NCI-H226 (cell line): ENCODE measurements around the gene CEP72.
A peak's percentile ranks its signal among the peaks of the same experiment; 100 is the strongest.
"Not testable (repeated sequence)": the region's sequence is repeated elsewhere in the genome, so short reads cannot be mapped to it uniquely, and the experiment has no call there.

ENCODE experiments used
- DNase-seq: peaks from one replicate; pipeline ENCODE4 v3.0.0-alpha.2; 2015

CEP72 gene, protein sequence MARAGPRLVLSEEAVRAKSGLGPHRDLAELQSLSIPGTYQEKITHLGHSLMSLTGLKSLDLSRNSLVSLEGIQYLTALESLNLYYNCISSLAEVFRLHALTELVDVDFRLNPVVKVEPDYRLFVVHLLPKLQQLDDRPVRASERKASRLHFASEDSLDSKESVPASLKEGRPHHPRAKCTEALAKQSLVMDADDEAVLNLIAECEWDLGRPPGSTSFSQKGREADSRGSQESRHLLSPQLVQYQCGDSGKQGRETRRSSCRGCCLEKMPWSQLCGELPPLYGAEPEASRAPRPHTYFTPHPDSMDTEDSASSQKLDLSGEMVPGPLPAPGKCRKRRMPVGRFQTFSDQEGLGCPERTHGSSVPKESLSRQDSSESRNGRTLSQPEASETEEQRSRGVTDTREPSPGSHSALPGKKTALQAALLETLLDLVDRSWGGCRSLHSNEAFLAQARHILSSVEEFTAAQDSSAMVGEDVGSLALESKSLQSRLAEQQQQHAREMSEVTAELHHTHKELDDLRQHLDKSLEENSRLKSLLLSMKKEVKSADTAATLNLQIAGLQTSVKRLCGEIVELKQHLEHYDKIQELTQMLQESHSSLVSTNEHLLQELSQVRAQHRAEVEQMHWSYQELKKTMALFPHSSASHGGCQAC

DNA sequence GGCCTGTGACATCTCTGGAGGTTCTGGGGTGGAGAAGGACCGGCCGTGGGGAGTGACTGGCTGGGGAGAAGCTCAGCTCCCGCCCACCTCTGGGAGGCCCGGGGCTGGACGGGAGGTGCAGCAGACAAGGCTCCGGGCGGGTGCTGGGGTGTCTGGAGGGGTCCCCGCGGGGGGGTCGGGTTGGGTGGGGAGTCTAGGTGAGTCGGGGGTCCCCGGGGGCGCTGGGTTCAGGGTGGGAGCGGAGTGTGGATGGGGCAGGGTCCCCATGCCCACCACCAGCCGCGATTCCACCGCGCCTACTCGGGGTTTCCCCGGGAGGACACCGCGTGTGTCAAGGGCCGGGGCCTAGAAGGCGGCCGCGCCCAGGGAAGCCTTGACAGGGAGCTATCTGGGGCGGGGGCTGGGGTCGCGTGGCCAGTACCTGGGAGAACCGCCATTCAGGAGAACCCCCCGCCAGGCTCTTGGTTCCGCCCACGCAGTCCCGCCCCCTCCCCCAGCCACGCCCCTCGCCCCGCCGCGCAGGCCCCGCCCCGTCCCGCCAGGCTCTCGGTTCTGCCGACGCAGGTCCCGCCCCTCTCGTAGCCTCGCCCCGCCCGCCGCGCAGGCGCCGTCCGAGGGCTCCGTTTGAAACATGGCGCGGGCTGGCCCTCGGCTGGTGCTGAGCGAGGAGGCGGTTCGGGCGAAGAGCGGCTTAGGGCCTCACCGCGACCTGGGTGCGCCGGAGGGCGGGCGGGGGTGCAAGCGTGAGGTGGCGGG lies at the start of gene CEP72:
Gene CEP72 (plus strand): TSS at position 610 of the 756 bp plus-strand sequence. CDS start 22 bp downstream, at position 632.
- DNase-seq = peak; percentile 70

DNA sequence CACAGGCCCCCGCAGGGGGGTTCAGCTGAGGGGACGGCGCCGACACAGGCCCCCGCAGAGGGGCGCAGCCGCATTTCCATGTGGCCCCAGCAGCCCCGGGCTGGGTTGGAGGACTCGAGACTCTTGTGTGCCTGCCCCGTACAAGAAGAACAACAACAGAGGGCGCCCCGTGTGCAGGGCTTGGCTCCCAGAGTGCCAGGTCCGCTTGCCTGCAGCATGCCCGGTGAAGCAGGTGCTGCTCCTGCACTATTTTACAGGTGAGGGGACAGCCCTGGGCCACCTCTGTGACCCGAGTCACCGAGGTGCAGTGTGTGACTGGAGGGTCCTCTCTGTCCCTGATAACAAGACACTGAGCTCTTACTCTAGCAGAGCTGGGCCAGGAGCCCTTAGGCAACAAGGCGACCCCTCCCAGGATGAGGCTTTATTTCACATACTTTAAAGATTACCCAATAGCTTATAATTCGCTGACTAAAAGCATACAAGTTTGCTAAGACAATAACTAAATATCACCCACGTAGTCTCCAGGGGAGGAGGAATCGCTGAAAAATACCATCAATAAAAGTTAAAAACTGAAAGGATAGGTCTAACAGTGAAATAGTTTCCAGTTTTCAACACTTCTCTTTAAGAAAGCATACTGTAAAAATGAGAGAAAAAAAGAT lies 46.2 kb upstream of the CEP72 start:
- DNase-seq = no peak

DNA sequence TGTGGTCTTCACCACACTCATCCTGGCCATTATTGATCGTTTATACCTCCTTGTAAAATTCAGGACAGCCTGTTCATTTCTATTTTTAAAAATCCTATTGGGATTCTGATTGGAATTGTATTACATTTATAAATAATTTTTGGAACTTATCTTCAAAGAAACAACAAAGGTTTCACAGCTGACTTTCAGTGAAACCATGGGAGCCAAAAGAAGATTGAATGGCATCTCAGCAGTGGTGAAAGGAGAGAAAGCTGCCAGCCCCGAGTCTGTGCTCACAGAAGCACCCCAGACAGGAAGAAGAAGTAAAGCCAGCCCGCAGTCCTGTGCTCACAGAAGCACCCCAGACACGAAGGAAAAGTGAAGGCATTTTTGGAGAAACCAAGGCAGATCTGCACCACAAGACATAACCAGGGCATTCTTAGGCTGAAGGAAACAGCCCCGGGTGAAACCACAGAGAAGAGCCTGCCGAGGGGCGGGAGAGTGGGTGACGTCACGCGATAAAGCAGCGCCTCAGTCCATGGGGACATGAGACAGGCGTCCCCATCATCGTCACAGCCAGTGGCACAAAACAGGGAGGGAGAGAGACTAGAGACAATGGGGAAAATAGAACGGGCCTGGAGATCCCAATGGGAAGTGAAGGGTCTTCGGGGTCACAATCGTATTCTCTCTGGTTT lies 45.4 kb upstream of the CEP72 start:
- no peak for DNase-seq

DNA sequence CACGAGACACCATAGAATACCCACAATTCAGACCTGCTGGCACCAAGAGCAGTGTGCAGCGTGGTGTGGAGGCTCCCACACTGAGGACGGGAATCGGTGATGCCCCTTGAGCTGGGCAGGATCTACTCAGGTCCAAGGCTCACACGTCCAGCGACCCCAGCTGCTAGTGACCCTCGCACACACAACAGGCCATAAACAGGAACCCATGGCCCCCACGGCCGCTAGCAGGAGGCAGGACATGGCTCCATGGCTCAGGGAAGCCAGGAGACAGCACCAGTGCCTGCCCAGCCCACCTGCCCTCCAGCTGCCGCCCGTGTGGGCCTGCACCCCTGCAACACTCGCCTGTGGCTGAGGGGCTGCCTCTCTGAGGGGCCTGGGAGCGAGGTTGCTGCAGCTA lies 44.5 kb upstream of the CEP72 start:
- DNase-seq = no peak

DNA sequence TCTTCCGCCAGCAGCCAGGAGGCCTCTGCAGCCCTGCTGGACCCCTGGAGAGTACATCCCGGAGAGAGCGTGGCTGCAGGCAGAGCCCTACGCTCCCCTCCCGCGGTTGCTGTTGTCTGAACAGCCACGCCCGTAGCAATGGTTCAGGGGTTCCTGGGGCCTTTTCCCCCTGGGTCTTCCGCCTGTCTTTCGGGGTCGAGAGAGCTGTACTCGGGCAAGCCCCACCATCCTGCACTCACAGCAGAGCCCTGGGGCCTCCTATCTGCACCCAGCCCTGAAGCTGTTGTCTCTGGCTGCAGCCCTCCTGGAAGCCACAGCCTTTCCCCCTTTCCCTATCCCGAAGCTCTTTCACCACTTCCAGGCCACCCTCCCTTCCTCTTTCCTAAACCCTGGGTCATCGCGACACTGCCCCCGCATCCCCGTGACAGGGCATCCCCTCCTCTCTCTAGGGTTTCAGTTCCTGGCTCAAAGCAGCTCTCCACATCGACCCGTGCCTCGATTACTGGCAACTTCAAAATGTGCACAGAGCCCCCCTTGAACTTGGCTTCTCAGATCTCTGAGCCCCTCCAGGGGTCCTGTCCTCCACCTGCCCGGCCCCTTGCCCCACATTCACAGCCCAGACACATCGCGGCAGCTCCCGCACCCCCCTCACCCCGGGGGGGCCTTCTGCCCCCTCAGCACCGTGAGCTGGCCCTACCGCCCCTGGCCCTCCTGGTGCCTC lies 43.9 kb upstream of the CEP72 start:
- no peak for DNase-seq

DNA sequence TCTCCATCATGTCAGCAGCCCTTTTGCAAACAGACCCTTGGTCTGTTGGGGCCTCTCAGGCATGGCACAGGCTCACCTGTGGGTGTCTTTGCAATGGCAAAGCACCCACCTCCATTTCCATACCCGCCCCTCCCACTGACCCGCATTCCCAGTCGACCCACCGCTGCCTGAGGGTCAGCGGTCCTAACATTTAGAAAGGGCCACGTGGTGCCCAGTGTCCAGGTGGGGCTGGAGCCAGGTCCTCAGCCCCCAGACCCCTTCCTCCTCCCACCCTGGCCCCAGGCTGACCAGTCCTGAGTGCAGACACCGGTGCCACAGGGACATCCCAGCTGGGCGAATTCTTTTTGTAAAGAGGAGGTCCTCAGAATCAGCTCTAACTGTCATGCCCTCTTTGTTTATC lies 43.3 kb upstream of the CEP72 start:
- DNase-seq = no peak

DNA sequence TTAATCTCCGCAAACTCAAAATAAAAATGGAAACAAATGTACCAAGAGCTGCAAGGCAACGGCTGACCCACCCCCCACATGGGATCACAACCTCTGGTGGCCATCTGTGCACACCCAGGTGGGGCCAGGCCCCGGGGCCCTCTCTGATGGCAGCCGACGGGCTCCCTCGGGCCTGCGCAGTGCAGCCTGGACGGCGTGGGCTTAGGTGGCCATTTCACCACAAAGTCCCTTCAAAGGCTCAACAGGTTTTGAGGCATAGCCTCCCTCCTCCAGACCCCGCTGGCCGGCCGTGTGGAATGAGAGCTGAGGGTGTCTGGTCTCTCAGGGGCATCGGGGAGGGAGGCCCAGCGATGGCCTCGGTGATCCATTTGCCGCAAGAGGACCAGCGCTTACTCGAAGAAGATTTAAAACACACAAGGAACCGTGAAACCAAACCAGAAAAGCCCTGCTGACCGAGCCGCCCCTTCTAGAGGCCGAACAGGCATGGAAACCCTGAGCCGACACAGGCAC lies 42.7 kb upstream of the CEP72 start:
- DNase-seq = no peak

DNA sequence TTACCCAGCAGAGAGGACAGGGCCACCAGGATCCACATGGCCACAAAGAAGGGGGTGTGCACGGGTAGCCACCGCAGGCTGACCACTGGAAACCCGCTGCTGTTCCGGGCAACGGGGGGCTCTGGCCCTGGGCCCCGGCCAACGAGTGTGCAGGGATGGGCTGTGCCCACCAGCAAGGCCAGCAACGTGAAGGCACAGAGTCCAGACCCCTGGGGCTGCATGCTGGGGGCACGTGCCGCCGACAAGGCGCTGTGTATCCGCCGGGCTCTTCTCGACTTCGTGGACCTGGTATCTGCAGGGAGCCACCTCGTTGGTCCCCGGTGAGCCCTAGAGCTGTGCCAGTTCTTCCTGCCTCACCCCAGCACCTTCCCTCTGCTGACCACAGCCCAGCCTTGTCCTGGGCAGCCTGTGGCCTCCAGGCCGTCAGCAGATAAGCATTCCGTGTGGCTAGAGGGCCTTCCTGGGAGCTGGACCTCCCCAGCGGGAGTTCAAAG lies 42.2 kb upstream of the CEP72 start:
- no peak for DNase-seq

DNA sequence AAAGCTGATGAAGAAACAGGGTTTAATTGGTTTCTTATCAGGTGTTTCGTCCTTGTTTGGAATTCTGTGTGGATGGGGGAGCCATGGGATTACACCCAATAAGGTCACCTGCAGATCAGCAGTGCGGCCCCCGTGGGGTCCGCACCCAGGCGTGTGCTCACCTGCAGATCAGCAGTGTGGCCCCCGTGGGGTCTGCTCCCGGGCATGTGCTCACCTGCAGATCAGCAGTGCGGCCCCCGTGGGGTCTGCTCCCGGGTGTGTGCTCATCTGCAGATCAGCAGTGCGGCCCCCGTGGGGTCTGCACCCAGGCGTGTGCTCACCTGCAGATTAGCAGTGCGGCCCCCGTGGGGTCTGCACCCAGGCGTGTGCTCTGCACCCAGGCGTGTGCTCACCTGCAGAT lies 41.7 kb upstream of the CEP72 start:
- no peak for DNase-seq

DNA sequence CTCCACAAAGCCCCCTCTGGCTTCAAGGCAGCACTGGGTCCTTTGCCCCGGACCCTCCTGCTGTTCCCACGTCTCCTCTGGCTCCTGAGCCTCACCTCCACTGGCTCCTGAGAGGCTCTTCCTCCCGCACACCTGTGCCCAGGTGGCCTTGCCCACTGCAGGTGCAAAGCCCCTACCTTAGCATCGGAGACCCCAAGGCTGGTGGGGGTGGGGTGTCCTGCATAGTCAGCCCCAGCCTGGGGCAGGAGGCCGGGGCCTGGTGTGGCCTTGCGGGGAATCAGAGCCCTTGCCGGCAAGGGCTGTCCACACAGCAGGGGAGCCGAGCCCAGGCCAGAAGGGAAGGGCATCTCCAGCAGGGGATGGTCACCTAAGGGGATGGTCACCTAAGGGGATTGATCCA lies 41.3 kb upstream of the CEP72 start:
- DNase-seq = no peak

DNA sequence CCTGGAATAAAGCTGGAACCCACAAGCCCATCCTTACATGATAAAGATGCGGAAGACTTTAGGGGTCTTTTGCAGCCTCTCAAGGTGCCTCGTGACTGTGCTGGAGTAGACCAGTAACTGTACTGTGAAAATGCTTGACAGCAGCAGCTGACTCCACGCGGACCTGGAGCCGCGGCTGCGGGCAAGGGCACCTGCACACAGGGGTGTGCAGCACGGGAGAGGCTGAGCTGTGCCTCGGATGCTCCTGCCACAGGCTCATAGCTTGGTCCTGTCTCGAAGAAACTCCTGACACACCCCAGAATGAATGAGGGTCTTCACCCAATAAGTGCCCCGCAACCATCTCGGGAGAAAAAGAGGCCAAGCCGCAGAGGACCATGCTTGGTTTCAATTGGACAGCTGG lies 40.3 kb upstream of the CEP72 start:
- DNase-seq = no peak

DNA sequence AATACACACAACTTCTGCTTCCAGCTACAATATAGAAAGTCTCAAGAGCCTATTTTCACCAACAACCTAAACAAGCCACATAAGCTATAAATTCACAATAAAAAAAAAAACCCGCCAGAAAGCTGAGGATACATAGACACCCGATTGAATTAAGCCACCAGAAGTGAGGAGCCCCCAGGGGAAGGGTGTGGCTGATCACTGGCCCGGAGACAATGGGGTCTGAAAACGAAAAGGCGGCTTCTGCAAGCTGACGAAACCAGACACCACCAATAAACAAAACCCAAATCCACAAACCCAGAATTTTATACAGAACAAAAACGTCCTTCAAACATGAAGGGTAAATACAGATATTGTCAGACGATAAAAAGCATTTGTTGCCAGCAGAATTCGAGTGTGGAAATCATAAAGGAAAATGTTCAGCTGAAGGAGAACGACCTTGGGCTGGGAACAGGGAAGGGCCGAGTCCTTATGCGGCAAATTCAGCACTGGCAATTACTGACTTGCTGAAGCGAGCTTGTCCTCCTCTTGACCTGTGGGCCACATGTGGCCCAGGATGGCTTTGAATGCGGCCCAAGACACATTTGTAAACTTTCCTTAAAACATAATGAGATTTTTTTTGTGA lies 39.6 kb upstream of the CEP72 start:
- DNase-seq = no peak

DNA sequence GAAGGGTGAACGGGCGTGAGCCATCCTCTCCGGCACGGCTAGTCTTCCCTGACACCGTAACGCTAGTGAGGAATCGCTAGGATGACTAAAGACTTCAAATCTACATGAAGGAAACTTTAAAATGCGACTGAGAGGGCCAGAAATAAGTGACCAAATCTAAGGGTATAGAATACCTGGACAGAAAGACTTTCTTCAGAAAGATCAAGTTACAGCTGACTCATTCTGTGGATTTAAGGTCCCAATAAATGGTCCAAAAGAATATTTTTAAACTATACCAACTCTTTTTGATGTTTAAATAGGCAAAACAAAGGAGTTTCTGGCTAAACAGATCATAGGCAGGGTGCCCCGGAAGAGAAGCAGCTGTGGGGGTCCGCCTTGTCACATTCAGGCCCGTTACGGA lies 38.9 kb upstream of the CEP72 start:
- DNase-seq = no peak

DNA sequence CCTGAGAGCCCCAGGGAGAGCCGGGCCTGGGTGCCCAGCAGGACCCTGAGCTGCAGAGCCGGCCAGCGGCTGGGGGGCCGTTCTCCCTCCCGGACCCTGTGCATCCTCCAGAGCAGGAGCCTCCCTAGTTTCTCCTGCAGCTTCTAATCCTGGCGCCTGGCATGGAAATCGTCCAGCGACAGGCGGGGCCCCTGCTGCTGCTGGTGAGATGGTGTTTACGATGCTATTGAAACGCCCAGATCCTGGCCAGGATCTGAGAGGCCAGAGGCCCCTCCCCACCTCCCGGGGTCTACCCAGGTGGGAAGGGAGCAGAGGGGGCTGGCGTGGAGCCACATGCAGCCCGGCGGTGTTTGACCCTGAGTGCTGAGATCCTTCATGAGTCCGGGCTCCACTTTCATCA lies 38.2 kb upstream of the CEP72 start:
- no peak for DNase-seq

DNA sequence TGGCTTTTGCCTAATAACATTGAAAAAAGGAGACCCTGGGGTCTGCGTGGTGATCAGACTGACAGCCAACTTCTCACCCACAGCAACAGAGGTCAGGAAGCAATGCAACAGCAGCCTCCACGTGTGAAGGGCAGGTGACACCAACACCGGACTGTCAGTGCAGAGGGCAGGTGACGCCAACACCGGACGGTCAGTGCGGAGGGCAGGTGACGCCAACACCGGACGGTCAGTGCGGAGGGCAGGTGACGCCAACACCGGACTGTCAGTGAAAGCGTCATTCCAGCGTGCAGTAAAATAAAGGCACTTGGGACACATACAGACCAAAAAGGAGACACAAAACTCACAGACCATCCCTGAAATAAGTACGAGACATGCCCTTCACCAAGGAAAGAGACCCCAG lies 37.2 kb upstream of the CEP72 start:
- DNase-seq = no peak

DNA sequence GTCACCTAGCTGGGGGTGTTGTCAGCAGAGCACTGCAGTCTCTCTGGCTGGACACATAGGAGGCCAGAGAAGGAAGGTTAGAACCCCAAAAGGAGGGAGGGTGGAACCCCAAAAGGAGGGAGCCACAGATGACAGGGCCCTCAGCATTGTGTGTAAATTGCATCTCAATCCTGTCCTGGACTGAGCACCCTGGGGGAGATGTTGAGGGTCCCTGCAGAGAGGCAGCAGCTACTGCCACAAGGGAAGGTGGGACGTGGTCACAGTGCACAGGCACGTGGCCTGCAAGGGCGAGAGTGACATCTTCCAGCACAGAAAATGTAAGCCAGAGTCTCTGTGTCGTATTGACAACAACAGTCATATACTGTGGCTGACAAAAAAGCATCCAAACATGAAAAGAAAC lies 36.5 kb upstream of the CEP72 start:
- no peak for DNase-seq

DNA sequence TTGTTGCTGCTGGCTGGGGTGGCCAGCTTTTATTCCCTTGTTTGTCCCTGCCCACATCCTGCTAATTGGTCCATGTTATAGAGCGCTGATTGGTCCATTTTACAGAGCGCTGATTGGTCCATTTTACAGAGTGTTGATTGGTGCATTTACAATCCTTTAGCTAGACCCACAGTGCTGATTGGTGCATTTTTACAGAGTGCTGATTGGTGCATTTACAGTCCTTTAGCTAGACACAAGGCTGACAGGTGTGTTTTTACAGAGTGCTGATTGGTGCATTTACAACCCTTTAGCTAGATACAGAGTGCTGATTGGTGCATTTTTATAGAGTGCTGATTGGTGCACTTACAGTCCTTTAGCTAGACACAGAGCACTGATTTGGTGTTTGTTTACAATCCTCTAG lies 34.9 kb upstream of the CEP72 start:
- not testable (repeated sequence) for DNase-seq

DNA sequence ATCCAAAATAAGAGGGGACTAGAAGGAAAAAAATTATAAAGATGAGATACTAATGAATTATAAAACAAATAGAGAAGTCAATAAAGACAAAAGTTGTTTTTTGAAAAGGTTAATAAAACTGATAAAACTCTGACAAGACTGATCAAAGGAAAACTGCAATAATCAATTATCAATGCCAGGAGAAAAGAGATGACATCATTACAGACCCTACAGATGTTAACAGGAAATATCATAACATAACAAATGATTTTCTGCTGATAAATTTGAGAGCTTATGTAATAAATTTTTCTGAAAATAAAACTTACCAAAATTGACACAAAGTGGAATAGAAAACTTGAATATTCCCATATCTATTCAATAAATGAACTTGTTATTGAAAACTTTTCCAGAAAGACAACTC lies 34.3 kb upstream of the CEP72 start:
- no peak for DNase-seq

DNA sequence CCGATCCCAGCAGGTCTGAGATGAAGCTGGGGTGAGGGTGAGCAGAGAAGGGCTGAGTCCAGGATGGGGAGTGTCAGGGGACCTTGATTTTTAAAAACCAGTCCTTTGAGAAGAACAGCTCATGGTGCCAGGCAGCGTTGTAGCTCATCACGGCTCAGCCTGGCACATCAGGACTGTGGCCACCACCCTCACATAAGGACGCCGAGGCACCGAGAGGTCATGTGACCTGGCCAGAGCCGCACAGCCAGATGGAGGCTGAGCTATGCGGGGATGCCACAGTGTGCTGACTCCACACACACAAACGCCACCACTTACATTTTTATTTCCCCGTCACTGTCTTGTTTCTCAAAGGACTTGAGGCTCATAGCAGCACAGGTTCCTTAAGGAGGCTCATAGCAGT lies 32.9 kb upstream of the CEP72 start:
- DNase-seq = no peak

DNA sequence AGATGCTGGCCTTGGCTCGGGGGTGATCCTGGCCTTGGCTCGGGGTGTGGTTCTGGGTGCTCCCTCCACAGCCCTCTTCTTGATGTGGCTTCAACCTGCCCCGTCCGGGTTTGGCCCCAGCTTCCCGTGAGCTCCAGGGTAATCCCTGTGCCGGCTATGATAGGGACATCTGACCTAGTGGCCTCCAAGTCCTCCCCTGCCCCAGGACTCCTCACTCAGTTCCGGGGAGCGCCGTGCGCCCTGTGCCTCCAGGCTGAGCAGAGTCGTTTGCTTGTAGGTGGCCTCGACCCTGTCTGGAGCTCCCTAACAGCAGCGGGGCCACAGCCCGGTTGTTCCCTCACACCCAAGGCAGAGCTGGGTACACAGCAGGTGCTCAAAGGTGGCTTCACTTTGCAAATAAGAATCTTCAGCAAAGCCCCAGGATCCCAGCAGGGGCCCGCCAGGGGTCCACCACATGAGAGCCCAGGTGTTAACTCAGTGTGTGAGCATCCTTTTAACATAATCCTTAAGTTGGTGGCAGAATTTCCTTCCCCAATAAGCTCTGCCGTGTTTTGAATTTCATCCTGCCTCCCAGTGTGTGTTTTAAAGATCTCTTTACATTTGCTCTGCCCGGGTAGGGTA lies 32.3 kb upstream of the CEP72 start:
- no peak for DNase-seq

DNA sequence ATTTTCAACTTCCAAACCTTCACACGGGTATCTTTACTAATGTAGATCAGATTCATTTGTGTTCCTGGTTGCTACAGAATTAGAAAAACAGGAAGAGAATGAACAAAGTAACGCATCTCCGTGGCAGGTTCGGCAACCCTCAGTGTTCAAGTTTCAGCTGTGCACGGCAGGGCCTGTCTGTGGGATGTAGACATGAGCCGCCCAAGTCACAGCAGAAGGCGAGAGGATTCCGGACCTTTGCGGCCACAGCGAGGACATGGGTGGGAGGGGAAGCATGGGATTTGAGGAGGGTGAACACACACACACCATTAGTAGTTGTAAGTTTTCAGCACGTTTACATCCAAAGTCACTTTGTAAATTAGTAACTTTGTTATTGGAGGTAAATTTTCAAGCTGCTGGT lies 31.7 kb upstream of the CEP72 start:
- DNase-seq = no peak
